Inflammatory macrophage treated with lipopolysaccharide for 4 hours (primary cell): ENCODE results near the gene DTNBP1.
A peak's percentile ranks its signal among the peaks of the same experiment; 100 is the strongest.

Experiments
- DNase-seq: peaks from one replicate; pipeline ENCODE4 v3.0.0-alpha.2; 2020

Gene DTNBP1, protein sequence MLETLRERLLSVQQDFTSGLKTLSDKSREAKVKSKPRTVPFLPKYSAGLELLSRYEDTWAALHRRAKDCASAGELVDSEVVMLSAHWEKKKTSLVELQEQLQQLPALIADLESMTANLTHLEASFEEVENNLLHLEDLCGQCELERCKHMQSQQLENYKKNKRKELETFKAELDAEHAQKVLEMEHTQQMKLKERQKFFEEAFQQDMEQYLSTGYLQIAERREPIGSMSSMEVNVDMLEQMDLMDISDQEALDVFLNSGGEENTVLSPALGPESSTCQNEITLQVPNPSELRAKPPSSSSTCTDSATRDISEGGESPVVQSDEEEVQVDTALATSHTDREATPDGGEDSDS

GRCh38 chr6:15662326-15663129, at the start of gene DTNBP1:
Gene DTNBP1 (minus strand): TSS chr6:15663028. CDS start chr6:15662869, 159 bp downstream.
- DNase-seq: peak; percentile 77

GRCh38 chr6:15709651-15710269, 46.9 kb upstream of the DTNBP1 start:
- DNase-seq: peak; percentile 13

GRCh38 chr6:15708231-15708630, 45.4 kb upstream of the DTNBP1 start:
- DNase-seq: no peak

- DNase-seq: no peak
Observed at GRCh38 chr6:15705981-15706380, 43.2 kb upstream of the DTNBP1 start.

DNA sequence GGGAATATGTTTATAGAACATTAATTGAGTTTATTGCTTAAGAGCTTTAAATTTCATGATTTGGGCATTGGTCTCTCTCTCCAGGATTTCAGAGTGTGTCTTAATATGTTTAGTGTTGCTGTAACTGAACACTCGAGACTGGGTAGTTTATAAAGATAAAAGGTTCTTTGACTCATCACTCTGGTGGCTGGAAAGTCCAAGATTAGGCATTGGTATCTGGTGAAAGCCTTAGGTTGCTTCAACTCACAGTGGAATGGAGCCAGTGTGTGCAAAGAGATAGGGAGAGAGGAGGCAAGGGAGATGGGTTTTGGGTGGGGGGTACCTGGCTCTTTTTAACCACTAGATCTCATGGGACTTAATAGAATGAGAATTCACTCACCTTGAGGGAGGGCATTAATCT, 35.6 kb upstream of the DTNBP1 start:
- DNase-seq: peak; percentile 48

DNA sequence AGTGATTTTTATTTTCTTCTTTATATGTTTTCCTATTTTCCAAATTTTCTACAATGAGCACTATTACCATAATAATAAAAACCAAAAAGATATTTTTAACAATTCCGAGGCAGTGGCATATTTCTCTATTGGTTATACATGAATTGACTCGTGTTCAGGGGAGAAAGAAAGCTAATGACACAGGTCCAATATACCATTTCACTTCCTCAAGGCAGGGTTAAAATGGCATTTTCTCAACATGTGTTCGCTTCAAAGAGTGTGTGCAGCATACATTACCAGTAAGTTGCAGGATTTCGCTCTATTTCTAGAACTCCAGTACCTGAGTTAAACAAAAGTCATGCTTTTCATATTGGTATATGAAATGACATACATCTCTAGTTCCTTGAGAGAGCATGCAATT, 35.1 kb upstream of the DTNBP1 start:
- no peak for DNase-seq

GRCh38 chr6:15691250-15691869, 28.5 kb upstream of the DTNBP1 start:
- DNase-seq: peak; percentile 94

- no peak for DNase-seq
Observed at GRCh38 chr6:15690510-15690909, 27.7 kb upstream of the DTNBP1 start.

- DNase-seq: peak; percentile 90
Observed at GRCh38 chr6:15689586-15690482, 27.0 kb upstream of the DTNBP1 start.

- DNase-seq: no peak
Observed at GRCh38 chr6:15685619-15686018, 22.8 kb upstream of the DTNBP1 start.

GRCh38 chr6:15682965-15683822, 20.4 kb upstream of the DTNBP1 start:
- peak; percentile 32 for DNase-seq

DNA sequence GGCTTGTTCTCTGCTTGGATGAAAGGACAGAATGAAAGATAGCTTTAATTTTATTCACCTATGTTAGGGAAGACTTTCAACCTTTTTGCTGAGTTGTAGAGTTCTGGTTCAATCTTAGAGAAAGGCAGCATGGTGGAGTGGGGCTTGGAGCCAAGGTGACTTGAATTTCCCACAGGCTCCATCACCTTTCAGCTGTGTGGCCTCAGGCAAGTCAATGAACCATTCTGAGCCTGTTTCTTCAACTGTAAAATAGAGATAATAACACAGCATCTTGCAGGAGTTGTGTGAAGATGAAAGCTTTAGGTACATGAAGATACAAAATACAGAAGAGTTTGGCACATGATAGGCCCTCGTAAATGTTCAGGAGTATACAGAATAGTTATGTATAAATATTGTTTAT, 19.1 kb upstream of the DTNBP1 start:
- DNase-seq: no peak

- no peak for DNase-seq
Observed at GRCh38 chr6:15678514-15678913, 15.7 kb upstream of the DTNBP1 start.

DNA sequence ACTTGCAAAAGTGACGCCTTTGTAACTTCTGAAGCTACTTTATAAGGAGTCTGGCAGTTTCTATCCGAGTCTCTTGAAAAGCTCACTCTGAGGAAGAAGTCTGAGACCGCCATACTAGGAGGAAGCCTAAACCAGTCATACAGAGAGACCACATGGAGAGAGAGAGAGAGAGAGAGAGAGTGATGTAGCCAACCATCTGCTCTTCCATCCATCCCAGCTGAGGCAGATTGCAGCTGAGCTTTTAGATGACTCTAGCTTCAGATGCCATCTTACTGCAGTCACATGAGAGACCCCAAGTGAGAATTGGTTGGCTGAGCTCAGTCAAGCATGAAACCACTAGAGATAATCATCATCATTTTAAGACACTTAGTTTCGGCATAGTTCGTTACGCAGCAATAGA, 15.0 kb upstream of the DTNBP1 start:
- no peak for DNase-seq

DNA sequence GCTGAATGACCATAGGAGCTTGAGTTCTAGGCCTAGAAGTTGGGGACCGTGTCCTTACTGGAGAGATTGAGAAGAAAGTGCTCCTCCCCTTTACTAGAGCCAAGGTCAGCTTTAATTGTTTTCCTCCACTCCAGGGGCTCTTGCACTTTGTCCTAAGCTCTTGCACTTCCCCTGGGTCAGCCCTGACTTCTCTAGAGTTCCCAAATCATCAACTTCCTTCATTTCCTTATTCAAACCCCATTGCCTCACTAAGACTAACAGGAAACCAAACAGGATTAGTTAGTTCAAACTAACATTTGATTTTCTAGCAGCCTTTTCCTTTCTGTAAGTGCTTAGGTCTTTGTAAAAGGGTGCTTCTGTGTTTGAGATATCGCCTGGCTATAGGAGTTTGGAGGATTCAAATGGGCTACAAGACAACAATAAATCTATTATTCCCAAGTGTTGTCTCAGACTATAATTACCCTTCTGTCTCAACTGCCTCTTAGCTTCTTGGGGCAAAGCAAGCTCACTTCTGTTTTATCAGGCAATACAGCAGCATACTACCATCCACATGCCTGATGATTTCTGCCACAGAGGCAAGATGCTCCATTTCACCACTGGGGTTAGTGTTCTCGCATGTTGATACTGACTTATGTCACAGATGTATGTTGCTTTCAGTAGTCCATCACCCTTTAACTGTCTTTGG, 12.8 kb upstream of the DTNBP1 start:
- DNase-seq: peak; percentile 65

DNA sequence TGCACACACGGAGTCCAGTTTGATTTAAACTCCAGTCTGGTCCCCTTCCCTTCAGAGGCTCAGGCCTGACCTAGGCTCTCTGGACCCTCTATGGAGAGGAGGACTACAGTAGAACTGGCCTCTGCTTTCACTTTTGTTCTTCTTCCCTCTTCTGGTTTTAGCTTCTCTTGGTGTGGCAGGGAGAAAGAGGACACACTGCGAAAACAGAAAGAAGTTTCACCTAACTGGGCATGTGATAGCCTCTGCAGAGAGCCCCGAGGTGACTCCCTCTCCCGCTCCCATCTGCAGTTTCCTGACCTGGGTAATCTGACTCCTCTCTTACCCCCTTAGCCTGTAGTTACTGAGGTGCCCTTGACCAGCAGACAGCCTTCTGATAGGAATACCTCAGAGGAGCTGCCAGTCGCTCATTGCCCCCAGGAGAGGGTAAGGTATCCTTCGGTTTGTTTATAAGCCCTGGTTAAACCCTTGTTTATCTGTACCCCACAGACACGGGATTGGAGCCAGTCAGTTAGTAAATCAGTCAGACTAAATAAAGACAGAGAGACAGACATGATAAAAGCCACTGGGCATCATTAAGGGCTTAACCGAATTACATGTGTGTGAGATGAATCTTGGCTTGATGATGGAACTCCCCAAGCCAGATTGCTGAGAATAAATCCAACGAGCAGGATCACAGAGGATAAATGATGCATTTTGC, 12.0 kb upstream of the DTNBP1 start:
- peak; percentile 62 for DNase-seq

GRCh38 chr6:15673666-15674065, 10.8 kb upstream of the DTNBP1 start:
- DNase-seq: no peak

- DNase-seq: no peak
Observed at GRCh38 chr6:15672818-15673217, 10.0 kb upstream of the DTNBP1 start.

DNA sequence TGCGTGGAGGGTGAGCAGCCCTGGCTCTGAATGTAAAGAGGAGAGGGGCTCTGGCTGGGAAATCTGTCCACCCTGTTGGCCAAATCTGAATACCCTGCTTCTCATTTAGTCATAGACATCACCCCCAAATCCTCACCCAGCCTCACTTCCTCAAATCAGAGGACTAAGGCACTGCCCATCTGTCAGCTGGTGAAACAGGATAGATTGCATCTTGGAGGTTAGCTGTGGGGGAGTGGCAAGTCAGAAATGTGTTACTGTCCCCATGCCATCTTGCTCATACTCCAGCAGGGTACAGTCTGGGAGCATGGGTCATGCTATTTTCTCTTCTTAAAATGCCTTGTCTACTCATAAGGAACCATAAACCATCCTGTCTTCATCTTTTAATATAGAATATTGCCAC, 9.5 kb upstream of the DTNBP1 start:
- DNase-seq: peak; percentile 85

DNA sequence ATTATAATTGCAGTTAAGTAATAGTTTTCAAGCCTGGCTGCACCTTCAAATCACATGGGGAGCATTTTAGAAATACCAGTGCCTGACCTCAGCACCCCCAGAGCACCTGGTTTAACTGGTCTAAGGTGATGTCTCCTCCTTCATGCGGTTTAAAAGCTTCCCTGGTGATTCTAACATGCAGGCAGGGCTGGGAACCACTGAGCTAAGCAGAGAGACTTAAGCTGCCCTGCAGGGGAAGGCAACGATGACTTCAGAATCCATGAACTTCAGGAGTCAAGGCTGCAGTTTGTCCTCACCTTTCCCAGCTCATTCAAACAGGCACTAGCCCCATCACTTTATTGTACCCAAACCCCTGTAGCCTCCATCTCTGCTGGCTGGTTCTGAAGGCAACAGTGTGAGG, 6.1 kb upstream of the DTNBP1 start:
- DNase-seq: no peak
